IPS-18c (cell line): ENCODE data around the gene KRT222.

Experiments used
- H3K4me3 ChIP-seq: 2 replicates; pipeline ENCODE4 v1.7.0; 2013; ENCODE audit warnings: low read depth, mild to moderate bottlenecking, low read length, moderate library complexity; ENCODE audit not compliant: insufficient read depth
- H3K9me3 ChIP-seq: one replicate; pipeline ENCODE4 v1.6.1; 2013; ENCODE audit warnings: mild to moderate bottlenecking, low read length, moderate library complexity; ENCODE audit not compliant: control insufficient read depth, insufficient read depth

The KRT222 gene

GRCh38 chr17:40623419-40624210 lies 41.4 kb downstream of the KRT222 start:
- no peaks in the 10 kb centered on the region for H3K9me3 ChIP-seq
- no peak overlapping the region for H3K4me3 ChIP-seq

GRCh38 chr17:40622509-40622928 lies 42.5 kb downstream of the KRT222 start:
- Histone ChIP-seq H3K4me3 (no peak overlapping the region), H3K9me3 (no peaks in the 10 kb centered on the region)

GRCh38 chr17:40621578-40621977 lies 43.4 kb downstream of the KRT222 start:
- no peaks in the 10 kb centered on the region for H3K9me3 ChIP-seq
- H3K4me3 ChIP-seq: no peak overlapping the region

- Histone ChIP-seq H3K9me3 (no peaks in the 10 kb centered on the region), H3K4me3 (no peak overlapping the region)
Observed at GRCh38 chr17:40621019-40621418, 44.0 kb downstream of the KRT222 start.

- Histone ChIP-seq H3K9me3 (no peaks in the 10 kb centered on the region), H3K4me3 (no peak overlapping the region)
Observed at GRCh38 chr17:40618754-40619625, 46.0 kb downstream of the KRT222 start.

GRCh38 chr17:40617678-40618240 lies 47.2 kb downstream of the KRT222 start:
- H3K9me3 ChIP-seq: no peaks in the 10 kb centered on the region
- no peak overlapping the region for H3K4me3 ChIP-seq

- Histone ChIP-seq H3K4me3 (no peak overlapping the region), H3K9me3 (no peaks in the 10 kb centered on the region)
Observed at GRCh38 chr17:40616592-40616991, 48.4 kb downstream of the KRT222 start.

GRCh38 chr17:40615841-40616476 lies 49.0 kb downstream of the KRT222 start:
- no peaks in the 10 kb centered on the region for H3K9me3 ChIP-seq
- H3K4me3 ChIP-seq: no peak overlapping the region

- H3K4me3 ChIP-seq: no peak overlapping the region
- no peaks in the 10 kb centered on the region for H3K9me3 ChIP-seq
Observed at GRCh38 chr17:40615068-40615840, 49.7 kb downstream of the KRT222 start.

- Histone ChIP-seq H3K9me3 (no peaks in the 10 kb centered on the region), H3K4me3 (no peak overlapping the region)
Observed at GRCh38 chr17:40614431-40615067, 50.4 kb downstream of the KRT222 start.

- no peaks in the 10 kb centered on the region for H3K9me3 ChIP-seq
- no peak overlapping the region for H3K4me3 ChIP-seq
Observed at GRCh38 chr17:40613467-40614154, 51.4 kb downstream of the KRT222 start.

- Histone ChIP-seq H3K9me3 (no peaks in the 10 kb centered on the region), H3K4me3 (no peak overlapping the region)
Observed at GRCh38 chr17:40612599-40613244, 52.3 kb downstream of the KRT222 start.

- H3K4me3 ChIP-seq: no peak overlapping the region
- no peaks in the 10 kb centered on the region for H3K9me3 ChIP-seq
Observed at GRCh38 chr17:40611840-40612474, 53.0 kb downstream of the KRT222 start.

- H3K9me3 ChIP-seq: no peaks in the 10 kb centered on the region
- H3K4me3 ChIP-seq: no peak overlapping the region
Observed at GRCh38 chr17:40610359-40610758, 54.6 kb downstream of the KRT222 start.

- H3K4me3 ChIP-seq: no peak overlapping the region
- H3K9me3 ChIP-seq: no peaks in the 10 kb centered on the region
Observed at GRCh38 chr17:40608061-40608581, 56.9 kb downstream of the KRT222 start.
